WERI-Rb-1 (cell line): Measurements from ENCODE around the gene CRIP1.

ENCODE experiments used
- DNase-seq: peaks from one replicate; pipeline ENCODE4 v3.0.0-alpha.2; 2020
- H3K27ac ChIP-seq: fragments of 250-450 bp; sonication (Bioruptor Pico); 2 replicates; pipeline ENCODE4 v1.5.1; 2020; ENCODE audit warnings: mild to moderate bottlenecking, moderate library complexity
- H3K27me3 ChIP-seq: fragments of 250-450 bp; sonication (Bioruptor Pico); 2 replicates; pipeline ENCODE4 v1.5.1; 2021; ENCODE audit warnings: mild to moderate bottlenecking, low read depth, moderate library complexity; ENCODE audit not compliant: insufficient read depth, severe bottlenecking
- H3K36me3 ChIP-seq: fragments of 250-450 bp; sonication (Bioruptor Pico); 2 replicates; pipeline ENCODE4 v1.5.1; 2020; ENCODE audit warnings: mild to moderate bottlenecking, moderate library complexity
- H3K4me3 ChIP-seq: 2 replicates; pipeline ENCODE4 v1.5.1; 2011; ENCODE audit warnings: low read depth, mild to moderate bottlenecking, control low read depth, low read length
- H3K9me3 ChIP-seq: fragments of 250-450 bp; sonication (Bioruptor Pico); 2 replicates; pipeline ENCODE4 v1.5.1; 2021; ENCODE audit warnings: mild to moderate bottlenecking, moderate library complexity; ENCODE audit not compliant: severe bottlenecking
- TF ChIP-seq, protein P1 (sequence below): IDR thresholded peaks from 2 replicates; pipeline ENCODE4 v1.5.1; 2011; ENCODE audit warnings: low read depth, mild to moderate bottlenecking, control low read depth, inconsistent platforms, low read length

CRIP1 gene

DNA sequence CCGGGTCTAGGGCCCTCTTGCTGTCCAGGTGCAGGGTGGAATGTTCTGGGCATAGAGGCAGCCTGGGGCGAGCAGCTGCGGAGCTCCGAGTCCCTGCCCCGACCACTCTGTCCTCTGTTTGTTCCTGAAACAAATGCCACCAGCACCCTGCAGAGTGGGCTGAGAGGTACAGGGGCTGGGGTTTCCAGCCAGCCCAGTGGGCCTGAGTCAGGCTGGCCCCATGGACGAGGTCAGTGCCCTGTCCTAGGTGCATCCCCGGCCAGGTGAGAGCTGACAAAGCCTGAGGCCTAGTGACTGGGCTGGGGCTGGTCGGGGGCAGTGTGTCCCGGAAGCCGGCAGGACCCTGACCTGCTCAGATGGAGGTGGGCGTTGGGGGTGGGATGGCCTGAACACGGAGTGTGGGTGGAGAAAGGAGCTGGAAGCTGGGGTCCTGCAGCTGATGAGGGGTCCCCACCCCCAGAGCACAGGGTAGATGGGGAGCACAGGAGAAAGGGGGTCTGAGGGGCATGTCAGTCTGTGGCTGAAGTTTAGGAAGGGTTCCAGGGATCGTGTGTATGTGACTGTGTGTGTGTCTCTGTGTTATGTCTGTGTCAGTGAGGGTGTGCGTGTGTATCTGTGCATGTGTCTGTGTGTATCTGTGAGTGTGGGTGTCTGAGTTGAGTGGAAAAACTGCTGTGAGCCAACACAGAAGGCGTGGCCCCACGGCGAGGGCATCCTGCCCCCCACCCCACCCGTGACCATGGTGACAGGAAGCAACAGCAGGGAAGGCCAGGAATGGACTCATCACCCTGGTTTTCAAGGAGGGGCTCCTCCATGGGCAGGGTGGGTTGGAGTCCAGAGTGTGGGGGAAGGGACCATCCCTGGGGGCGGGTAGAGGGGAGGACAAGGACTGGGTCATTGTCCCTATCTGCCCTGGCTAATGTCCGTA lies 2.4 kb upstream of the CRIP1 start:
- Histone ChIP-seq H3K27ac (no peak overlapping the region), H3K36me3 (no peaks in the 10 kb centered on the region; the same call in 1 of the 2 replicates), H3K9me3 (no peaks in the 10 kb centered on the region), H3K27me3 (no peaks in the 10 kb centered on the region), H3K4me3 (no peak overlapping the region)
- DNase-seq = no peak
- TF ChIP-seq, protein P1, sequence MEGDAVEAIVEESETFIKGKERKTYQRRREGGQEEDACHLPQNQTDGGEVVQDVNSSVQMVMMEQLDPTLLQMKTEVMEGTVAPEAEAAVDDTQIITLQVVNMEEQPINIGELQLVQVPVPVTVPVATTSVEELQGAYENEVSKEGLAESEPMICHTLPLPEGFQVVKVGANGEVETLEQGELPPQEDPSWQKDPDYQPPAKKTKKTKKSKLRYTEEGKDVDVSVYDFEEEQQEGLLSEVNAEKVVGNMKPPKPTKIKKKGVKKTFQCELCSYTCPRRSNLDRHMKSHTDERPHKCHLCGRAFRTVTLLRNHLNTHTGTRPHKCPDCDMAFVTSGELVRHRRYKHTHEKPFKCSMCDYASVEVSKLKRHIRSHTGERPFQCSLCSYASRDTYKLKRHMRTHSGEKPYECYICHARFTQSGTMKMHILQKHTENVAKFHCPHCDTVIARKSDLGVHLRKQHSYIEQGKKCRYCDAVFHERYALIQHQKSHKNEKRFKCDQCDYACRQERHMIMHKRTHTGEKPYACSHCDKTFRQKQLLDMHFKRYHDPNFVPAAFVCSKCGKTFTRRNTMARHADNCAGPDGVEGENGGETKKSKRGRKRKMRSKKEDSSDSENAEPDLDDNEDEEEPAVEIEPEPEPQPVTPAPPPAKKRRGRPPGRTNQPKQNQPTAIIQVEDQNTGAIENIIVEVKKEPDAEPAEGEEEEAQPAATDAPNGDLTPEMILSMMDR = no peak

DNA sequence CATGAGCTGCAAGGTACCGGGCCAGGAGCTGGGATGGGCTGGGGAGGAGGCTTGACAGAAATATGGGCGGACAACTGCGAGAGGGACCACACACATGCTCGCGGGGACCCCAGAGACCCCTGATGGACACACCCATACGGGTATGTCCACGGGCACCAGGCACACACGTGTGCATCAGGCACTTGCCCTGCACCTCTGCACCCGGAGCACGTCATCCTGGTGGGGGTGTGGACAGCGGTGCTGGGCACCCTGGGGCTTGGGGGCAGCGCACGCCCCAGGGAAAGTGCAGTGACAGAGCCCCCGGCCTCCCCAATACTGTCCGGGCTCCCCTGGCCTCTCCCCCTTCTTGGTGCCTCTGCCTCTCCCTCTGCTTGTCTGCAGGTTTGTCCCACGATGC lies 1.7 kb upstream of the CRIP1 start:
- Histone ChIP-seq H3K9me3 (no peaks in the 10 kb centered on the region), H3K4me3 (no peak overlapping the region), H3K27me3 (no peaks in the 10 kb centered on the region), H3K36me3 (no peaks in the 10 kb centered on the region), H3K27ac (no peak overlapping the region)
- TF ChIP-seq, protein P1 = no peak
- no peak for DNase-seq

DNA sequence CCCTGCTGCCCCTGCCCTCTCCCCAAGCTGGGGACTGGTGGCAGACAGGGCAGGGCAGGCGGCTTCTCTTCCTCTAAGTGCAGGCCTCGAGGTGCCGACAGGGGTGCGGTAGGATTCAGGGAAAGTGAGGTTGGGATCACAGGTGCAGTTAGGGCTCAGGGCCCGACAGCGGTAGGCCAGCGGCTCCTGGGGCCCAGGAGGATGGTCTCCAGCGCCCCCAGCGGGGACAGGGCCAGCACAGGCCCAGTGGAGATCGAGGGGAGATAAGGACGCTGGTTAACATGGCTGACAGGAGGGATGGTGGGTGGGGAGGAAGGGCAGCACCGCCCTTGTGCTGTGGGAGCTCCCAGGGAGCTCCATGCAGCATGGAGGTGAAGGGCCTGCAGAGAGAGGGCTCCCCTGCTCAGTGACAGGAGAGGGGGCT lies 935 bp upstream of the CRIP1 start:
- H3K27me3 ChIP-seq = no peaks in the 10 kb centered on the region

DNA sequence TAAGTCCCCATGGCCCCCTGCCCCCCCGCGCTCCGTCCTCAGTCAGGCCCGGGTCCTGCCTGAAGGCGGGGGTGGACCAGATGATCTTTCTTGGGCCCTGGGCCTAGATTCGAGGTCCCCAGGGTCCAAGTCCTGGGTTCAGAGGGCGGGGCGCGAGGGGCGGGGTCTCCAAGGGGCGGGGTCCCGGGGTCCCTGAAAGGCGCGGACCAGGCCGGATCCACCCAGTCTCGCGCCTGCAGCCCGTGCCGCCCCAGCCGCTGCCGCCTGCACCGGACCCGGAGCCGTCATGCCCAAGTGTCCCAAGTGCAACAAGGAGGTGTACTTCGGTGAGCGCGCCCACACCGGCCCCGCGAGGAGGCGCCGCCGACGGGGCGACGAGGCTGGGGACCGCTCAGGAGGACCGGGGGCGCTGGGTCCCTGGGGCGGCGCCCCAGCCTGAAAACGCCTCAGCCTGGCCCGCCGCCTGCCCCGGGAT lies 325 bp downstream of the CRIP1 start:
- H3K27ac ChIP-seq = no peak overlapping the region
- H3K36me3 ChIP-seq = no peaks in the 10 kb centered on the region
- no peaks in the 10 kb centered on the region for H3K27me3 ChIP-seq
- H3K9me3 ChIP-seq = no peaks in the 10 kb centered on the region
- DNase-seq = no peak
- TF ChIP-seq, protein P1 = no peak
- H3K4me3 ChIP-seq = no peak overlapping the region

More for the DNA sequence above, 935 bp upstream of the CRIP1 start:
- peak; percentile 85 for DNase-seq
- TF ChIP-seq, protein P1 = peak; percentile 87
- Histone ChIP-seq H3K4me3 (no peak overlapping the region), H3K27ac (0 out of 2 replicates have a peak overlapping the region, but pooled peaks have one; percentile 19), H3K9me3 (no peaks in the 10 kb centered on the region), H3K36me3 (no peaks in the 10 kb centered on the region)

DNA sequence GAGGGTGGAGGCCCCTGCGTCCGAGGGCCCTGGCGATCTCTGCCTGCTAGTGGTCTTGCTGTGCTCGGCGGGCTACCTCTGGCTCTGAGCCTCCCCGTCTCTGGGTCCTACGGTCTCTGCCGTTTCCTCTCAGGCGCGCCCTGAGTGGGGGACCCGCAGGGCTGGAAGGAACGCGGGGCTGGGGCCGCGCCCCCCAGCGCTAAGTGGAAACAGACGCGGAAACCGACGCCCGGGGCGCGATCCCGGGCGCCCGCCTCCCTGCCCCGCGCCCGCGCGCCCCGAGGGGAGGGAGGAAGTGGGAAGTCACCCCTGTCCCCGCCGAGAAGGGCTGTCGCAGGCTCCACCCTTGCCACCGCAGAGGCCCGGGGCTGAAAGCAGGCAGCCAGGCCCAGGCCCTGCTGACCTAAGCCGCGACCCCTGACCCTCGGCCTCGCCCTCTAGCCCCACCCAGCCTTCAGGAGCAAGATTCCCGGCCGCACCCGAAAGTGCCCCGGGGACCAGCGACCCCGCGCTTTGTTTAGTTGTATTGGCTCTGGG lies 831 bp downstream of the CRIP1 start:
- no peak for DNase-seq
- Histone ChIP-seq H3K9me3 (no peaks in the 10 kb centered on the region), H3K4me3 (no peak overlapping the region), H3K27me3 (no peaks in the 10 kb centered on the region), H3K27ac (no peak overlapping the region), H3K36me3 (peaks cover 4% of the 10 kb centered on the region)
- TF ChIP-seq, protein P1 = no peak
